ENCODE data around the gene OGFRL1.
"Not testable (repeated sequence)": the region's sequence is repeated elsewhere in the genome, so short reads cannot be mapped to it uniquely, and the experiment has no call there.

Gene OGFRL1

DNA sequence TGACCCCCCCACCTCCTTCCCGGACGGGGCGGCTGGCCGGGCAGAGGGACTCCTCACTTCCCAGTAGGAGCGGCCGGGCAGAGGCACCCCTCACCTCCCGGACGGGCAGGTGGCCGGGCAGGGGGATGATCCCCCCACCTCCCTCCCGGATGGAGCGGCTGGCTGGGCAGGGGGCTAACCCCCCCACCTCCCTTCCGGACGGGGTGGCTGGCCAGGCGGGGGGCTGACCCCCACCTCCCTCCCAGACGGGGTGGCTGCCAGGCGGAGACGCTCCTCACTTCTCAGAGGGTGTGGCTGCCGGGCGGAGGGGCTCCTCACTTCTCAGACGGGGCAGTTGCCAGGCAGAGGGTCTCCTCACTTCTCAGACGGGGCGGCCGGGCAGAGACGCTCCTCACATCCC is 22.2 kb upstream of the OGFRL1 start:
- H3K4me3 Mint-ChIP-seq; H3K27ac Mint-ChIP-seq; H3K36me3 Mint-ChIP-seq (ENCODE audit: low read depth); H3K9me3 Mint-ChIP-seq; DNase-seq; H3K4me1 Mint-ChIP-seq (ENCODE audit: low read depth): not testable (repeated sequence)
- H3K27me3 Mint-ChIP-seq: peaks cover 19% of the 10 kb centered on the region

DNA sequence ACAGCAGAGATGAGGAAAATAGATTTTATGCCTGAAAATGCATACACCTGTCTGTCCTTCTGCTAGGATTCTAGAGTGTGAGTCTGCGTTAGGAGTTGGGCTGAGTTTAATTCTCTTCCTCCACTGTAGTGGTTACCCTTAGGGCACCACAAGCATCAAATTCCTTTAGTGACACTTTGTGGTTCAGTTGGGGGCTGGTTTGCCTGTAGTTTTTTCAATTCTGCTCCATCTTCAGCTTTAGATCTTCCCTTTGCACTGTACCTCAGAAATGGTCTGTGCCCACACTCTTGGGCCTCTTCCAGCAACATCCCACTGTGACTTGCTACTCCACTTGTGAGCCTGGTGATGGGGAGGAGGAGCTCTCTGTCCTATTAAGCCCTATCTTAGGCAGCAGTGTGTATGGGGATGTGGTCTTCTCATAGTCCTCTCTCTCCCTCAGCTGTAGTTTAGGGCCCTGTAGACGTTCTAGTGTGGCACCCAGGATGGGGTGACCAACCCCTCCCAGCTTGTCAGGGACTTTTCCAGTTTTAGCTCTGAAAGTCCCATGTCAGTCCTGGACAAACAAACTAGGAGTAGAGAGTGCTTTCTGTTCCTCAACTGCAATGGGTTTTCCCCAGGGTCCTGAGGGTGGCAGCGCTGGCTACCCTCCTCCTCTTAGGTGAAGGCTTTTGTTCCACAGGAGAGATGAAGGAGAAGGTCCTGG is 19.7 kb upstream of the OGFRL1 start:
- no peak for DNase-seq
- Mint-ChIP-seq H3K4me3 (no peak overlapping the region), H3K27ac (no peak overlapping the region), H3K4me1 (ENCODE audit: low read depth) (no peaks in the 10 kb centered on the region), H3K27me3 (peaks cover 16% of the 10 kb centered on the region), H3K36me3 (ENCODE audit: low read depth) (no peaks in the 10 kb centered on the region), H3K9me3 (peaks cover 5% of the 10 kb centered on the region)

DNA sequence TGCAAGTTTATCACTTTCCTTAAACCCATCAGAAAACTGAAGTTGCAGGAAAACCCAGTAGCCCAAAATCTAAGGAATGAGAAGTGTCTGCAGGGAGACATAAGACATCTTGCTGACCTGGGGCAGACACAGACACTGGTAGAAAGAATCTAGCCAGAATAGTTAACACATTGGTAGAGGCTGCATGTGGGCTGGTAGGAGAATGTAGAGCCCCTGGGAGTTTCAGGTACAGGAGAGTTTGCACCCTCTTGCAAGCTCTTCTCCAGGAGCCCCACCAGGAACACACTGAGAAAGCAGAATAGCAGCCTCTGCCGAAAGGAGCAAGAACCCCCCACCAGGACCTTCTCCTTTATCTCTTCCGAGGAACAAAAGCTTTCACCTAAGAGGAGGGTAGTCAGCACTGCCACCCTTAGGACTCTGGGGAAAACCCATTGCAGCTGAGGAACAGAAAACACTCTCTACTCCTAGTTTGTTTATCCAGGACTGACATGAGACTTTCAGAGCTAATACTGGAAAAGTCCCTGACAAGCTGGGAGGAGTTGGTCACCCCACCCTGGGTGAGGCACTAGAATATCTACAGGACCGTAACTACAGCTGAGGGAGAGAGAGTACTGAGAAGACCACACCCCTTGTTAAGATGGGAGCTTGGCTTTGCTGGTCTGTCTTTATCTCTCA is 10.5 kb upstream of the OGFRL1 start:
- H3K9me3 Mint-ChIP-seq: no peaks in the 10 kb centered on the region
- H3K27me3 Mint-ChIP-seq: no peaks in the 10 kb centered on the region
- no peaks in the 10 kb centered on the region for H3K4me1 Mint-ChIP-seq (ENCODE audit: low read depth)
- H3K4me3 Mint-ChIP-seq: no peak overlapping the region
- no peak for DNase-seq
- no peak overlapping the region for H3K27ac Mint-ChIP-seq
- H3K36me3 Mint-ChIP-seq (ENCODE audit: low read depth): no peaks in the 10 kb centered on the region

DNA sequence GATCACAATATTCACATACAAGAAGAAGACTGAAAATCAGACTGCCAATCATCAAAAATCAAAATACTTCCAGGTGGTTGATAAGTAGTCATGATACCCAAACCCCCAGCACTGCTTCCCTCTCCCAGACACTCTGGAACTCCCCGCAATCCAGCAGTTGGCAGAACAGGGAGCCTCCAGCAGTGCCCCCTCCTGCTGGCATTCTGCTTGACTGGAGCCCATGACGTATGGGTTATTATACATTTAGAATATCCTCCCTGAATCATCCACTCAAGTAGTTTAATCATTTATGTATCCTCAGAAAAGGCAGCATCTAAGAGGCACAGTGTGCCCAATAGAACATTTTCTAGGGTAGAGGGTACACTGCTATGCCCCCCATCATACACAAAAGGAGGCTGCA is 9.3 kb upstream of the OGFRL1 start:
- no peaks in the 10 kb centered on the region for H3K9me3 Mint-ChIP-seq
- no peak for DNase-seq
- H3K27me3 Mint-ChIP-seq: no peaks in the 10 kb centered on the region
- no peaks in the 10 kb centered on the region for H3K36me3 Mint-ChIP-seq (ENCODE audit: low read depth)
- no peak overlapping the region for H3K4me3 Mint-ChIP-seq
- H3K27ac Mint-ChIP-seq: no peak overlapping the region
- no peaks in the 10 kb centered on the region for H3K4me1 Mint-ChIP-seq (ENCODE audit: low read depth)

DNA sequence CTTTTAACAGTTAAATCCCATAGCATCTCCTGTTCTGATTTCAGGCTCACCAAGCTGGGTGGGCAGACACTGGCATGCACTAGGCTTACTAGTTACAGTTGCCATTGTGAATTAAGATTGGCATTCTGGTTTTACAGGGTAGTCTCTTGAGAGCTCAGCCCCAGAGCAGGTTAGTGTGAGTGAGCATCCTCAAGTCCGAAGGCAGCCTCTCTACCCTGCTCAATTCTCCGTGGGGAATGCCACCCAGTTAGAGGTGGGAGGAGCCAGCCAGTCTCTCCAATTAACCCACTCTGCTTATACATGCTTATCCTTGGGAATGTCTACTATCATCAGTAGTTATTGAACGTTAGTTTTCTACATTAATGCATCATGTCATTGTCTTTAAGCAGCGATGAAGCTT is 8.9 kb upstream of the OGFRL1 start:
- no peaks in the 10 kb centered on the region for H3K9me3 Mint-ChIP-seq
- H3K27ac Mint-ChIP-seq: no peak overlapping the region
- H3K4me3 Mint-ChIP-seq: no peak overlapping the region
- no peaks in the 10 kb centered on the region for H3K4me1 Mint-ChIP-seq (ENCODE audit: low read depth)
- no peak for DNase-seq
- no peaks in the 10 kb centered on the region for H3K36me3 Mint-ChIP-seq (ENCODE audit: low read depth)
- no peaks in the 10 kb centered on the region for H3K27me3 Mint-ChIP-seq

DNA sequence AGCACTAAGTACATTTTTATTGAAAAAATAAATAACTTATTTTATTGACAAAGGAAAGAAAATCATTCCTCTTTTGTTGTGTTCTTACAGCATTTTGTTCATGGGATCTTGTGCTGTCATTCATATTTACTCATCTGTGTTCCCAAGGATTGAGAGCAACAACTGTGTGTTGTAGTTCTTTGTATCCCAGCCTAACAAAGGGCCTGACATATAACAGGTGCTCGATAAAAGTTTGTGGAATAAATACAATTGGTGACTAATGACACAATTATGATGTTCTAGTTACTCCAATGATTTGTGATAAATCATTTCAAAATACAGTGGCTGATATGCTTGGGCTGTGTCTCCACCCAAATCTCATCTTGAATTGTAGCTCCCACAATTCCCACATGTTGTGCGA is 7.9 kb upstream of the OGFRL1 start:
- H3K36me3 Mint-ChIP-seq (ENCODE audit: low read depth): no peaks in the 10 kb centered on the region
- H3K4me3 Mint-ChIP-seq: no peak overlapping the region
- H3K27ac Mint-ChIP-seq: no peak overlapping the region
- no peaks in the 10 kb centered on the region for H3K4me1 Mint-ChIP-seq (ENCODE audit: low read depth)
- no peaks in the 10 kb centered on the region for H3K27me3 Mint-ChIP-seq
- DNase-seq: no peak
- H3K9me3 Mint-ChIP-seq: no peaks in the 10 kb centered on the region

DNA sequence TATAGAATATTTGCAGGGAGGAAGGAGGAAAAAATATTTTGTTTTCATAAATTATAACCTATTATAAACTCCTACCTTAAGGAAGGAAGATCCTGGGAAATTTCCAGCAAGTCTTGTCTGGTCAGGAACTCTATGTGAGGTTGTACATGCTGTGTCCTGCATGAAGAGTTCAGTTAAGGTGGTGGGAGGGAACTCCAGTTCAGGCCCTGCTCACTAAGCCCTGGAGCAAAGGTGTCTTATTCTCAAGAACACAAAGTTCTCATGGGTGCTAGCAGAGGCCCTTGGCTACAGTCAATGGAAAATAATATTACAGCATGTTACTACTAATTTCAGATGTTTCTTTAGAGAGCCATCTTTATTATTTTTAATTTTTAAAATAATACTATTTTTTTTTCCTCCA is 3.8 kb upstream of the OGFRL1 start:
- DNase-seq: no peak
- no peaks in the 10 kb centered on the region for H3K9me3 Mint-ChIP-seq
- H3K4me1 Mint-ChIP-seq (ENCODE audit: low read depth): peaks cover 16% of the 10 kb centered on the region
- no peak overlapping the region for H3K4me3 Mint-ChIP-seq
- no peaks in the 10 kb centered on the region for H3K36me3 Mint-ChIP-seq (ENCODE audit: low read depth)
- no peak overlapping the region for H3K27ac Mint-ChIP-seq
- H3K27me3 Mint-ChIP-seq: no peaks in the 10 kb centered on the region

DNA sequence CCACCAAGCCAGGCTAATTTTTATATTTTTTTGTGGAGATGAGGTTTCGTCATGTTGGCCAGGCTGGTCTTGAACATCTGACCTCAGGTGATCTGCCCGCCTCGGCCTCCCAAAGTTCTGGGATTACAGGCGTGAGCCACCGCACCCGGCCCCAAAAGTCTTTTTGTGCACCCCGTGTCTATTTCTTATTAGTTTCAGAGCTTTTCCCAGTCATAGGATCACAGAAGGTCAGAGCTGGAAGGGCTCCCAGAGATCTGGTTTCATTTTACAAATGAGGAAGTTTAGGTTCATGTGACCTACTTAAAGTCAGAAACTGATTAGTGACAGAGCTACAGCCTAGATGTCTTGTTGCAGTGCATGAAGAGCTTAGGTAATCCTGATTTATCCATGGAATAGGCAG is 1.6 kb upstream of the OGFRL1 start:
- Mint-ChIP-seq H3K4me1 (ENCODE audit: low read depth) (peaks cover 36% of the 10 kb centered on the region), H3K27ac (no peak overlapping the region), H3K36me3 (ENCODE audit: low read depth) (no peaks in the 10 kb centered on the region), H3K27me3 (no peaks in the 10 kb centered on the region), H3K9me3 (no peaks in the 10 kb centered on the region), H3K4me3 (no peak overlapping the region)
- no peak for DNase-seq

DNA sequence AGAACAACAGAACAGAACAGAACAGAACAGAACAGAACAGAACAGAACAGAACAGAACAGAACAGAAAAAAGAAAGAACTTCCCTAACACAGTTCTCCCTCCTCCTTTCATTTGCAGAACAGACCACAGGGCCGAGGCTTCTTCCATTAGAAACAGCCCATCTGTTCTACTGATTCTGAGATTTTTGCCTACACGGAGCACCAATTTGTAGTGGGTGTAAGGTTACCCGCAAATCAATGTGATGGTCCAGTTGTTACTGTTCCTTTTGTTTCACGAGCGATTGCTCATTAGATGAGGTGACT is 734 bp upstream of the OGFRL1 start:
- peaks cover 39% of the 10 kb centered on the region for H3K4me1 Mint-ChIP-seq (ENCODE audit: low read depth)
- peak overlapping the region; percentile 71 for H3K4me3 Mint-ChIP-seq
- no peaks in the 10 kb centered on the region for H3K27me3 Mint-ChIP-seq
- no peaks in the 10 kb centered on the region for H3K36me3 Mint-ChIP-seq (ENCODE audit: low read depth)
- peak overlapping the region; percentile 56 for H3K27ac Mint-ChIP-seq
- H3K9me3 Mint-ChIP-seq: no peaks in the 10 kb centered on the region
- no peak for DNase-seq

DNA sequence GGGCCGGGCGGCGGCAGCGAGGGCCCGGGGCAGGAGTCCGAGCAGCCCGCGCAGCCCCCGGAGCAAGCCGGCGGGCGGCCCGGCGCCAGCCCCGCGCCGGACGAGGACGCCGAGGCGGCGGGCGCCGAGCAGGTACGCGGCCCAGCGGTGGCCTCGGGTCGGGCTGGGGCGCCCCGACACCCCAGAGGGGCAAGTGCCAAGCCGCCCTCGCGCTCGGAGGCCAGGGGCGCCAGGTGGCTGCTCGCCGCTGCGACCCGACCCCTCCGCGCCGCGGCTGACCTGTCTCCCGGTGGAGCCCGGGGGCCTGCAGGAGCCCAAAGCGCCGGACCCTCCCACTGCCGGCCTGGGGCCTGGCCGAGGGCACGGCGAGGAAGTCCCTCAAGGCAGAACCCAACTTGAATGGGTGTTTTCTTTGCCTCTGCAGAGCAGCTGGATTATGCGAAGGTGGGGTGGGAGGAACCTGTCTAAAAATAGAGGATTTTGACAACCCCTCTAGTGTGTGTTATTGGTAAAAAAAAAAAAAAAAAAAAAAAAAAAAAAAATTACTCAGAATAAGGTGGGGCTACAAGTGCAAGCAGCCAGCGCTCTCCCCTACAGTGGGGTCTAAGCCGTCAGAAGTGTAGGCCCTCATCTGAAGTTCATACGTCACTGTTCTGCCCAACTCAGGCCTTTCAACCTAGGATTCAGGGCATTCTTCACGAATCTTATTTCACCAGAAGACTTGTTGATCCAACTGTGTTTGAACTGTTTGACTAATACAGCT is 609 bp downstream of the OGFRL1 start:
- peak; percentile 68 for DNase-seq
- H3K9me3 Mint-ChIP-seq: no peaks in the 10 kb centered on the region
- peaks cover 10% of the 10 kb centered on the region for H3K36me3 Mint-ChIP-seq (ENCODE audit: low read depth)
- H3K27ac Mint-ChIP-seq: peak overlapping the region; percentile 16
- H3K4me1 Mint-ChIP-seq (ENCODE audit: low read depth): peaks cover 39% of the 10 kb centered on the region
- H3K4me3 Mint-ChIP-seq: peak overlapping the region; percentile 73
- H3K27me3 Mint-ChIP-seq: no peaks in the 10 kb centered on the region

DNA sequence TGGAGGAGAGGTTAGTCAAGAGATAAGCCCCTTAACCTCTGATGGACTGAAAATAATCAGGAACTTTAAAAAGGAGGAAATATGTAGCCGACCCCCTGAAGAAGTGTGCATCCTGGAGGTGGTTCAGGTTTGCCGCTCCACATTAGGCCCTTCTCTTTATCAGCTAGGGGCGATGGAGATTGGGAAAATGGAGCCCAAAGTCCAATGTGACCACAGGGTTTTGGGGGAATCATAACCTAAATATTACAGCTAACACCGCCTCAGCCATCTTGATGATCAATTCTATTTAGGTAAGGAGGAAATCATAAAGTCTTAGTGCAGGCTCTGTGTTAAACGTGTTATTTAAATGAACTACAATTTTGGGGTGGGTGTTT is 1.2 kb downstream of the OGFRL1 start:
- Mint-ChIP-seq H3K4me3 (peak overlapping the region; percentile 73), H3K9me3 (no peaks in the 10 kb centered on the region), H3K27ac (peak overlapping the region; percentile 16), H3K36me3 (ENCODE audit: low read depth) (peaks cover 14% of the 10 kb centered on the region), H3K27me3 (no peaks in the 10 kb centered on the region), H3K4me1 (ENCODE audit: low read depth) (peaks cover 39% of the 10 kb centered on the region)
- no peak for DNase-seq

DNA sequence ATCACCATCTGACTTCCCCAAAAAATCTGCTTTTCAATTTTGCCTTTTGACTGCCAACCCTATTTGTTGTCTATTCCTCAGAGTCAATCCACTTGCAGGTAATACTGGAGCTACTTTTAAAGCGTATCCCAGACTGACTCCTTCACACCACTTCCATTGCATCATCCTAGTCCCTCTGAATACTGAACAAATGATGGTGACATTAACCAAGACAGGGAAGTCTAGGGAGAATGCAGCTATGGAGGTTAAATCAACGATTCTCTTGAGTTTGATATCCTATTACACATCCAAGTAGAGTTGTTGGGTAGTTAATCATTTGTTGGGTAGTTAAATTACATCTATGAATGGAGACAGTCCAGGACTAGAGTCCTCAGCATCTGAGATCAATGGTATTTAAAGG is 2.0 kb downstream of the OGFRL1 start:
- H3K4me3 Mint-ChIP-seq: peak overlapping the region; percentile 73
- H3K27me3 Mint-ChIP-seq: no peaks in the 10 kb centered on the region
- H3K4me1 Mint-ChIP-seq (ENCODE audit: low read depth): peaks cover 39% of the 10 kb centered on the region
- no peaks in the 10 kb centered on the region for H3K9me3 Mint-ChIP-seq
- H3K27ac Mint-ChIP-seq: no peak overlapping the region
- DNase-seq: no peak
- H3K36me3 Mint-ChIP-seq (ENCODE audit: low read depth): peaks cover 21% of the 10 kb centered on the region

DNA sequence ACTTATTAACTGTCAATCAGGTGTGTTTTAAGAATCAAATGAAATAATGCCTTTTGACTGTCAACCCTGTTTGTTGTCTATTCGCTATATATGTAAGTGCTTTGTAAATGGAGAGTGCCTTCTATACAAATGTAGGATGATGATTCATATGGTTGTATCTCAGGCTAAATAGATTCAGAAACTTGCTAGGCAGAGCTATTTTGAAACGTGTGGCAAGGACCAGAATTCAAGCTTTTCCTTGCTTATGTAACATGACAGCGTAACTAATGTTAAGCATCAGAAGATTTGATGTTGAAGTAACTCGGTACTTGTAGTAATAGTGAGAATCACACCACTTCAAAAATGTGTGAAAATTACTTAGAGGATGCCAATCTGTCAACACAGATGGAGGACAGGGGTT is 3.4 kb downstream of the OGFRL1 start:
- Mint-ChIP-seq H3K9me3 (no peaks in the 10 kb centered on the region), H3K4me3 (no peak overlapping the region), H3K27ac (no peak overlapping the region)

DNA sequence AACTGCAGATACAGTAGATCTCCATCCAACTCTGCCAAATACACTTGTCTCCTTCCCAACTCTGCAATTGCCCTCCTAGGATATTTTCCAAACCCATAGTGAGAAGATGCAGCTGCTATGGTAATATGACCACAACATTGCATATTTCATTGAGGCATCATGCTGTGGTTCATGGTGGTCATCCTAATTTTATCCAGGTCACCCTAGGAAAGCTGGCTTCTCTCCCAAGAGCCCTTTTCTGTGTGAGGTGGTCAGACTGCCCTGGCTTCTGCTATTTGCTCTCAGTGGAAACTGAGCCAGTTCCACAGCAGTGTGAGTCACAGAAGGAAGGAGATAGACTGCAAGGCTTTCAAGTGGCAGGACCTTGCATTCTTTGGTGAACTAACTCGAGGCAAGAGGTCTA is 5.5 kb downstream of the OGFRL1 start:
- no peak for DNase-seq
- Mint-ChIP-seq H3K4me1 (ENCODE audit: low read depth) (peaks cover 27% of the 10 kb centered on the region), H3K9me3 (no peaks in the 10 kb centered on the region), H3K36me3 (ENCODE audit: low read depth) (peaks cover 39% of the 10 kb centered on the region), H3K4me3 (no peak overlapping the region), H3K27ac (no peak overlapping the region), H3K27me3 (no peaks in the 10 kb centered on the region)

More for the DNA sequence above, 3.4 kb downstream of the OGFRL1 start:
- H3K27me3 Mint-ChIP-seq: no peaks in the 10 kb centered on the region
- DNase-seq: no peak
- peaks cover 39% of the 10 kb centered on the region for H3K4me1 Mint-ChIP-seq (ENCODE audit: low read depth)
- peaks cover 29% of the 10 kb centered on the region for H3K36me3 Mint-ChIP-seq (ENCODE audit: low read depth)

DNA sequence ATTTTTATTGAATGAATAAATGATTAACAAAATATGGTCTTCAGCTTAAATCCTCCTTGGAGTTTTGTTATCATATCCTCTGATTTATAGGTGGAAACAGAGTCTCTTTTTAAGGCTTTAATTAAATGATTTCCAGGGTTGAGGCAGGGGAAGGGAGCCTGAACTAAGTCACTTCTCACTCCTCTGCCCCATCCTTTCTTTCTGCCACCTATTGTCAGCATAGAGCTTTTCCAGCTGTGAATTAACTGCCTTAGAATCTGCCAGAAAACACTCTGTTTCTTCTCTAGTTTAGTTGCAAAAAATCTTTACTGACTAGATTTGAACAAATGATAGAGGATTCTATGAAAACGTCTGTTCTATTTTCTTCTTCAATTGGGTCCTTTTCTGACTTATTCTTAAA is 9.8 kb downstream of the OGFRL1 start:
- Mint-ChIP-seq H3K27ac (no peak overlapping the region), H3K36me3 (ENCODE audit: low read depth) (peaks cover 55% of the 10 kb centered on the region), H3K4me1 (ENCODE audit: low read depth) (no peaks in the 10 kb centered on the region), H3K27me3 (no peaks in the 10 kb centered on the region), H3K9me3 (no peaks in the 10 kb centered on the region), H3K4me3 (no peak overlapping the region)
- no peak for DNase-seq
